GM15510 (cell line): ENCODE data around the gene HIGD1C.

Source experiments
- POLR2A ChIP-seq: IDR thresholded peaks from 3 replicates; pipeline ENCODE4 v1.6.1; 2011; ENCODE audit warnings: borderline replicate concordance; ENCODE audit not compliant: insufficient read length; ENCODE audit errors: extremely low read depth

The HIGD1C gene

GRCh38 chr12:50952510-50952909 lies at the start of gene HIGD1C:
HIGD1C (plus strand) TSS chr12:50952544; CDS start chr12:50953999, 1,455 bp downstream.
- no peak for TF ChIP-seq POLR2A

DNA sequence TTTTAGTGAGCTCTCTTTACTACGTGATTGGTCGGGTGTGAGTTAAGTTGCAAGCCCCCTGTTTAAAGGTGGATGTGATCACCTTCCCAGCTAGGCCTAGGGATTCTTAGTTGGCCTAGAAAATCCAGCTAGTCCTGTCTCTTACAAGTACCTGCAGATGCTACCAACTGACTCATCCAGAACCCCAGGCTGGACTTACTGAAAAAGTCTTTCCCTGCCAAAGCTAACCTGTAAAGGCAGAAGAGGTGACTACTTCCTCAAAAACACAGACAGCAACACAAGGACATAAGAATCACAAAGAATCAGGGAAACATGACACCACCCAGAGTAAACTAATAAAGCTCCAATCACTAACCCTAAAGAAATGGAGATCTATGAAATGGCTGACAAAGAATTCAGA lies 39.1 kb upstream of the HIGD1C start:
- no peak for TF ChIP-seq POLR2A

- TF ChIP-seq POLR2A = no peak
These were observed 37.4 kb upstream of the HIGD1C start for GRCh38 chr12:50914872-50915484.

DNA sequence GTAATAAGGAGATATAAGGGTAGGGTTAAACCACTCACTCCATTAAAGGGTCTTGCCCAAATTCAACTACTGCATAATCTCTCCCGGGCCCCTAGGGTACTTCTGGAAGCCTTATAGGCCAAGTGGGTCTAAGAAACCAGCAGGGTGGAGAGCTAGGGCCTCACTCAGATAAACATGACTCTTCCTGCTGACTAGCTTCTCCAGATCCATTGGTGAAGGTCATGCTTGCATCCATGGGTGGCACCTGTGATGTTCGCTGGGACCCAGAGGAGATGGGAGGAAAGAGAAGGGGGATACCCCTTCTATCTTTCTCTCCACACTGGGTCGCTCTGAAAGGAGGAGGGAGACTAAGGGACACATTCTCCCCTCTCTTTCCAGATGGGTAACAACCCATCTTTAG lies 36.1 kb upstream of the HIGD1C start:
- TF ChIP-seq POLR2A = no peak

DNA sequence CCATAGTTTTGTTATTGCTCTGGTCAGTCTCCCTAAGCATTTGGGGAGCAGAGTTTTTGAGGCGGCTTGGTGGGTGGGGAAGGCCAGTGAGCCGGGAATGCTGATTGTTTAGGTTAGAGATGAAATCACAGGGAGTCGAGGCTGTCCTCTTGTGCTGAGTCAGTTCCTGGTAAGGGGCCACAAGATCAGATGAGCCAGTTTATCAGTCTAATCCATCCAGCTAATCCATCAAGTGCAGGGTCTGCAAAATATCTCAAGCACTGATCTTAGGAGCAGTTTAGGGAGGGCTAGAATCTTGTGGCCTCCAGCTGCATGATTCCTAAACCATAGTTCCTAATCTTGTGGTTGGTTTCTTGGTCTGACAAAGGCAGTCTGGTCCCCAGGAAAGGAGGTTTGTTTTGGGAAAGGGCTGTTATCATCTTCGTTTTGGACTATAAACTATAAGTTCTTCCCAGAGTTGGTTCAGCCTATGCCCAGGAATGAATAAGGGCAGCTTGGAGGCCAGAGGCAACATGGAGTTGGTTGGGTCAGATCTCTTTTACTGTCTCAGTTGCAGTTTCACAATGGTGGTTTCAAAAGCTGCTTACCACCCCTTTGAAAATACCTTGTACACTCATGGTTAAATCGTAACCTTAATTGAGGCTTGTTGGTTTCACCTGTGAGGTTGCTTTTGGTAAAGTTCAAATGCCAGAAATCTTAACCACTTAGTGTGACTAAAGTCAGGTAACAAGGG lies 33.6 kb upstream of the HIGD1C start:
- no peak for TF ChIP-seq POLR2A

GRCh38 chr12:50922820-50923219 lies 29.5 kb upstream of the HIGD1C start:
- no peak for TF ChIP-seq POLR2A

DNA sequence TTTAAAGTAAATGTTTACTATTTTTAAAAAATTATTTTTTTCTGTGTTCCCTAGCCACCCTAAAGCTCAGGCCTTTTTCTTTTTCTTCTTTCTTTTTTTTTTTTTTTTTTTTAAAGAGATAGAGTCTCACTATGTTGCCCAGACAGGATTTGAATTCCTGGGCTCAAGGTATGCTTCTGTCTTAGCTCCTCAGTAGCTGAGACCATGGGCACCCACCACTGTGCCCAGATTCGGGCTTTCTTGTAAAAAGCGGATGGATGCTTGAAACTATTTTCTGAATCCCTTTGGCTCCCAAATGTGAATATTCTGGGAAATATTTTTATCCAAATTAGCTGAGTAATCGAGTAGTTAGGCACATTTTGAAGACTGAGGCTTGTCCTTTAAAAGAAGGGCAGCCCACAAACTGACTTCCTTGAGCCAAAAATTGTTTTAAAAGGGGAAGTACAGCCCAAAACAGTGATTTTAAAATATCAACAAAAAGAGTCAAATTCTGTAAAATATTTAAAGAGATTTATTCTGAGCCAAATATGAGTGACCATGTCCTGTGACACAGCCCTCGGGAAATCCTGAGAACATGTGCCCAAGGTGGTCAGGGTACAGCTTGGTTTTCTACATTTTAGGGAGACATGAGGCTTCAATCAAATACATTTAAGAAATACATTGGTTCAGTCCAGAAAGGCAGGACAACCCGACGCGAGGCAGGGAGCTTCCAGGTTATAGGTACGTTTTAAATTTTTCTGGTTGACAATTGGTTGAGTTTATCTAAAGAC lies 28.8 kb upstream of the HIGD1C start:
- TF ChIP-seq POLR2A = no peak

DNA sequence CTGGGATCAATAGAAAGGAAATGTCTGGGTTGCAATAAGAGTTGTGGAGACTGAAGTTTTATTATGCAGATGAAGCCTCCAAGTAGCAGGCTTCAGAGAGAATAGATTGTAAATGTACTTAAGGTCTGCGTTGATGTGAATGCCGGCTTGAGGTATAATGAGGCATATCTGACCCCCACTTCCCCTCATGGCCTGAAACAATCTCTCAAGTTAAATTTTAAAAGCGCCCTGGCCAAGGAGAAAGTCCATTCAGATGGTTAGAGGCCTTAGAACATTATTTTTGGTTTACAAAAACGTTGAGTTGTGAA lies 28.3 kb upstream of the HIGD1C start:
- TF ChIP-seq POLR2A = no peak

DNA sequence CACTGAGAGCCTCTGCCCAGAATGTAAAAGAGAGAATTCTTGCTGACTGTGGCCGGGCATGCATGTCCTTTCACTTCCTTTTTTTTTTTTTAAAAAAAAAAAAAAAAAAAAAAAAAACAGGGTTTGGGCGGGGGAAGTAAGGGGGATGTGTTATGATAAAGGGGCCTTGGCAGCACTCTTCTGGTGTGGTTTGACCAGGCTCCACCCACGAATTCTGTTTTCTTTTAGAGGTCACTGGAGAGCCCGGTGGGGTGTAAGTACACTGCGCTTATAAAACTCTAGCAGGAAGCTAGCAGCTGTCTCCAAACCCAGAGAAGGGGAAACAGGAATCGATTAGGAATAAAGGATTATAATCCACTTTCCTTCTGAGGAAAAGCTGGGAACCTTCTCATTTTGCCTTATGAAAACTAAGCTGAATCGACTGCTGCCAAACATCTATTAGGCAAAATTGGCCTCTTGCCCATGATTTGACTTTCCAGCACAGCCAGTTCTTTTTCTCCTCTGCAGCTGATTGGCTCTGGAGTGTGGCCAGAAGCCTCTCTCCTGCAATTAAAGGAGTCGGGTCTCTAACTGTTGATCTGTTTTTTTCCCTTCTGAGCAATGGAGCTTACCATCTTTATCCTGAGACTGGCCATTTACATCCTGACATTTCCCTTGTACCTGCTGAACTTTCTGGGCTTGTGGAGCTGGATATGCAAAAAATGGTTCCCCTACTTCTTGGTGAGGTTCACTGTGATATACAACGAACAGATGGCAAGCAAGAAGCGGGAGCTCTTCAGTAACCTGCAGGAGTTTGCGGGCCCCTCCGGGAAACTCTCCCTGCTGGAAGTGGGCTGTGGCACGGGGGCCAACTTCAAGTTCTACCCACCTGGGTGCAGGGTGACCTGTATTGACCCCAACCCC lies 27.7 kb upstream of the HIGD1C start:
- no peak for TF ChIP-seq POLR2A

DNA sequence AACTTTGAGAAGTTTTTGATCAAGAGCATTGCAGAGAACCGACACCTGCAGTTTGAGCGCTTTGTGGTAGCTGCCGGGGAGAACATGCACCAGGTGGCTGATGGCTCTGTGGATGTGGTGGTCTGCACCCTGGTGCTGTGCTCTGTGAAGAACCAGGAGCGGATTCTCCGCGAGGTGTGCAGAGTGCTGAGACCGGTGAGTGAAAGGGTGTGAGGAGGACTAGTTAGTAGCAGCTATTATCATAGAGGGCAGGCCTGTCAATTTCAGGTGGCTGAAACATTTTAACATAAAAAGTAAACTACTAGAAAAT lies 27.0 kb upstream of the HIGD1C start:
- TF ChIP-seq POLR2A = no peak

DNA sequence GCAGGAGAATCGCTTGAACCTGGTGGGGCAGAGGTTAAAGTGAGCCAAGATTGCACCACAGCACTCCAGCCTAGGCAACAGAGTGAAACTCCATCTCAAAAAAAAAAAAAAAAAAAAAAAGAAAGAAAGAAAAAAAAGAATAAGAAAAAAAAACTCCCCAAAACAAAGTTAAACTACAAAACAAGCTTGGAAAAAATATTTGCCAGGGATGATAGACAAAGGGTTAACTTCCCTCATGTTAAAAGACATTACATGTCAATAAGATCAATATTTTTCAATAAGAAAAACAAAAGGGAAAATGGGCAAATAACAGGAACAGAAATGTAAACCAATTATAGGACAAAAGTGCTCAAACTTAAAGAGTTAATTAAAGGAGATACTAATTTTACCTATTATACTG lies 26.4 kb upstream of the HIGD1C start:
- no peak for TF ChIP-seq POLR2A

DNA sequence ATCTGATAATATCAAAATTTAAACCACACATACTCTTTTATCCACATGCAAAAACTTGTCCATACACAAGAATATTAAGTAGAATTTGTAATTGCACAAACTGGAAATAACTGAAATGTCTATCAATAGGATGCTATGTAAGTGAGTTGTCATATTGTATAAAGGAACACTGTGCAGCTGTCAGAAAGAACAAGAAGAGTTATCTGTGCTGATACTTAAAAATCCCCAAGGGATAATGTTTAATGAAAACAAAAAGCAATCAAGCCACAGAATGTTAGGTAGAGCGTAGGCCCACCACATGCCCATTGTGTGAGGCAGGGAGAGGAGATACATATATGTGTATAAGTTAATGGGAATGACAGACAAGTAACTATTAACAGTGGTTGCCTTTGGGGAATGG lies 25.9 kb upstream of the HIGD1C start:
- no peak for TF ChIP-seq POLR2A

DNA sequence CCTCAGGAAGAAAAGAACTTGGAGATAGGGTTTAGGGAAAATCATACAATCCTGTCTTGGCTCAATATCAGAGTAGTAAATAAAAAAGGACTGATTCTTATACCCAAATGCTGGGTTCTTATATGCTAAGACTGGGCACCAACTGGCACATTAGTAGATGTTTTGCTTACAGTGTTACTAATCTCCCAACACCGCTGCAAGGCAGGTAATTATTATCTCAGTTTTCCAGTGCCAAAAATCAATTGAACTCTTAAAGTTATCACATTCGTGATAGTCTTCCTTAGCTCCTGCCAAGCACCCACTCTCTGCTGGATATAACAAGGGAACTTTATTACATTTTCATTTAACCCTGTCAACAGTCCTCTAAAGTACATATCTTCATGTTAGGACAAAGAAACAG lies 25.0 kb upstream of the HIGD1C start:
- TF ChIP-seq POLR2A = no peak

- TF ChIP-seq POLR2A = no peak
These were observed 24.5 kb upstream of the HIGD1C start for GRCh38 chr12:50927766-50928224.

DNA sequence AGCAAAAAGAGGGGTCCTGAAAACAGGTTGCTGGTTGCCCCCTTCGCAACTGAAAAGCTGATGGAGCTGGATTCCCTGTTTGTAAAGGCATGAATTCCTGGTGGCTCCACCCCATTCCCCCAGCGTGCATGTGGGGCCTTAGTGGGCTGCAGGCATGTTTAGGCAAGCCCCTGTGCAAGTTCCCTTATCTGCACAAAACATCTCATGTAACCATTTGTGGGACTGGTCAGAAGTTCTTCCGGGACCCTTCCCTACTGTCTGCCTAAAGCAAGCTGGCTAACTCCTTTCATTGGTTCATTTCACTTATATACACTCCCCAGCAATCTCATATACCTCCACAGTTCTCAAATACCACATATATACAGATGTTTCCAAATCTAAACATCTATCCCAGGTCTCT lies 24.0 kb upstream of the HIGD1C start:
- no peak for TF ChIP-seq POLR2A

GRCh38 chr12:50929831-50930230 lies 22.5 kb upstream of the HIGD1C start:
- no peak for TF ChIP-seq POLR2A

GRCh38 chr12:50932787-50933280 lies 19.5 kb upstream of the HIGD1C start:
- no peak for TF ChIP-seq POLR2A
